ENCODE data around the gene APOBEC3C. TPM values are rescaled to one million over a fixed set of nuclear protein-coding genes. Genes with fewer than 3 reads are reported as not detected.
"Not testable (repeated sequence)": the region's sequence is repeated elsewhere in the genome, so short reads cannot be mapped to it uniquely, and the experiment has no call there.

APOBEC3C gene
- total RNA-seq, 1 donor from 2014 or later, result 25.3 TPM

DNA sequence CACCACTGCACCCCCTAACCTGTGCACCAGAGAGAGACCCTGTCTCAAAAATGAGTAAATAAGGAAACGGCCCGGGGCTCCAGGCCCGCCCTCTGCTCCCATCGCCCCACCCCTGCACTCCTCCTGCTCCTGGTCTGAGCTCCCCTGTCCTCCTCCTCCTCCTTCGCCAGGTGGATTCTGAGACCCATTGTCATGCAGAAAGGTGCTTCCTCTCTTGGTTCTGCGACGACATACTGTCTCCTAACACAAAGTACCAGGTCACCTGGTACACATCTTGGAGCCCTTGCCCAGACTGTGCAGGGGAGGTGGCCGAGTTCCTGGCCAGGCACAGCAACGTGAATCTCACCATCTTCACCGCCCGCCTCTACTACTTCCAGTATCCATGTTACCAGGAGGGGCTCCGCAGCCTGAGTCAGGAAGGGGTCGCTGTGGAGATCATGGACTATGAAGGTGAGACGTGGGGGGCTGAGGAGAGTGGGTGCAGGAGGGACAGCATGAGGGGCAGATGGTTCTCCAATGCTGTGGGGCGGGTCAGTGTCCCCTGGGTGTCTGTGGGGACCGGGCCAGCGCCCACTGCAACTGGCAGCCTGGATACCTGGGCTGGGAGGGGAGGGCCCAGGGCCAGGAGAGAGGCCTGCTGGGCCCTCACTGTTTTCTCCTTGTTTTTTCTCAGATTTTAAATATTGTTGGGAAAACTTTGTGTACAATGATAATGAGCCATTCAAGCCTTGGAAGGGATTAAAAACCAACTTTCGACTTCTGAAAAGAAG is 3.7 kb downstream of the APOBEC3C start:
- no peak for ATAC-seq
- no peak overlapping the region for H3K27ac ChIP-seq

DNA sequence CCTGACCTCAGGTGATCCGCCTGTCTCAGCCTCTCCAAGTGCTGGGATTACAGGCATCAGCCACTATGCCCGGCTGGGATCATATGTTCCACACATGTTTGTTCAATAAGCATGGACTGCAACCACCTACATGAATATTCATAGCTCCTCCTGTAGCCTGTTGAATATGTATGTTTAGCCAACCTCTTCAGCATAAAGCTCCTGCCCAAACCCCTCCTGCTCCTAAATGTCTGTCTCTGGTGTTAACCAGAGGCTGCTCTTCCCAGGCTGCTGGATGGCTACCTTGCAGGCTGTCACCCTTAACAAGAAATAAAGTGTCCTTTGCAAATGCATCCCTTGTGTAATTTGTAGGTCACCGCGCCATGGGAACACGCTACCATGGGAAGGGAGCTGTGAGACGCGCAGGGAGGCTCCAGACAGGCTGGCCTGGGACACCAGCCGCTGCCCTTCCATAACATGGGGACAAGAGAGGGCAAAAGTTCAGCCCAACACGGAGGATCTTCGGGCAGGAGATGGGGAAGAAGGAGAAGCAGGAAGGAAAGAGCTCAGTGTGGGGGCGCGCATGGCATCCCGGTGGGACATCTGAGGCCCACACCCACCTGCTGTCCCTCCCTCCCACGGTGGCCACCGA is 6.1 kb downstream of the APOBEC3C start:
- DNase-seq; H3K27me3 ChIP-seq; intact Hi-C loops (cut with DNase I); H3K4me1 ChIP-seq; H3K9me3 ChIP-seq; H3K36me3 ChIP-seq: not testable (repeated sequence)
- peak overlapping the region; percentile 42 for H3K27ac ChIP-seq
- ATAC-seq, result peak; percentile 2
- H3K4me3 ChIP-seq, result peak overlapping the region; percentile 60

More for the DNA sequence above, 3.7 kb downstream of the APOBEC3C start:
- H3K4me3 ChIP-seq, result no peak overlapping the region
- TF ChIP-seq, protein P1, sequence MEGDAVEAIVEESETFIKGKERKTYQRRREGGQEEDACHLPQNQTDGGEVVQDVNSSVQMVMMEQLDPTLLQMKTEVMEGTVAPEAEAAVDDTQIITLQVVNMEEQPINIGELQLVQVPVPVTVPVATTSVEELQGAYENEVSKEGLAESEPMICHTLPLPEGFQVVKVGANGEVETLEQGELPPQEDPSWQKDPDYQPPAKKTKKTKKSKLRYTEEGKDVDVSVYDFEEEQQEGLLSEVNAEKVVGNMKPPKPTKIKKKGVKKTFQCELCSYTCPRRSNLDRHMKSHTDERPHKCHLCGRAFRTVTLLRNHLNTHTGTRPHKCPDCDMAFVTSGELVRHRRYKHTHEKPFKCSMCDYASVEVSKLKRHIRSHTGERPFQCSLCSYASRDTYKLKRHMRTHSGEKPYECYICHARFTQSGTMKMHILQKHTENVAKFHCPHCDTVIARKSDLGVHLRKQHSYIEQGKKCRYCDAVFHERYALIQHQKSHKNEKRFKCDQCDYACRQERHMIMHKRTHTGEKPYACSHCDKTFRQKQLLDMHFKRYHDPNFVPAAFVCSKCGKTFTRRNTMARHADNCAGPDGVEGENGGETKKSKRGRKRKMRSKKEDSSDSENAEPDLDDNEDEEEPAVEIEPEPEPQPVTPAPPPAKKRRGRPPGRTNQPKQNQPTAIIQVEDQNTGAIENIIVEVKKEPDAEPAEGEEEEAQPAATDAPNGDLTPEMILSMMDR (IDR thresholded peaks at IDR 0.05), result no peak
- peaks cover 19% of the 10 kb centered on the region for H3K4me1 ChIP-seq
- no peaks in the 10 kb centered on the region for H3K27me3 ChIP-seq
- H3K36me3 ChIP-seq, result no peaks in the 10 kb centered on the region
- no peaks in the 10 kb centered on the region for H3K9me3 ChIP-seq
- intact Hi-C loops (cut with DNase I), result no loop called here
- no peak for DNase-seq

DNA sequence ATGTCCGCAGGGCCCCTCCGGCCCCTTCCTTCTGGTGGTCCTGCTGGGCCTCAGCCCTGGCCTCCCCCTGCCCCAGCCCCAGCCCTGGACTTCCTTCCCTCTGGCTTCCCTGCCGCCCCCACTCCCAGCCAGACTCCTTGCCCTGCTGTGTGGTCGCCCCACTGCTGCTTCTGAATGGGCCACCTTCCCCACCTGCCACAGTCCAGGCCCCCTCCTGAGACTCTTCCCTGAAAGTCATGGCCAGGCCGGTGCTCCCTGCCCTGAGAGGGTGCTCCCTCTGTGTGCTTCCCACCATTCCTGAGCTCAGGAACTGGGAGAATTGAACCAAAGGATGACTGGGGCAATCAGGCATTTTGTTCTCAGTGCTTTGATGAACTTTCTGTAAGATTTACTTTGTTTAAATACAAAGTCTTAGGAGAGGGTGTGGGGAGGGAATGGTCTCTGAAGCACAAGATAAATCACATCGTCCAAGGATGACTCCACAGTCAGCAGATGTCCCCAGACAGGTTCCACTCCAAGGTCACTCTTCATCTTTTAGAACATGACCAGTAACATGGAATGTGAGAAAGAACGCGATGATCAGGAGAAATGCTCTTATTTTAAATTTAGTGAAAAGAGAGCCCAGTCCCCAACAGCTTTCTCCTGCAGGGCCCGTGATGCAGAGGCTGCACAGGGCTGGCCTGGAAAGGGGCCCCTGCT is 7.6 kb downstream of the APOBEC3C start:
- Histone ChIP-seq H3K4me1 (peaks cover 5% of the 10 kb centered on the region), H3K9me3 (no peaks in the 10 kb centered on the region), H3K27me3 (no peaks in the 10 kb centered on the region), H3K27ac (peak overlapping the region; percentile 80), H3K36me3 (peaks cover 5% of the 10 kb centered on the region), H3K4me3 (peak overlapping the region; percentile 60)
- DNase-seq (no peak), ATAC-seq (peak; percentile 1)
- TF ChIP-seq, protein P1 (IDR thresholded peaks at IDR 0.05), result no peak
- intact Hi-C loops (cut with DNase I), result no loop called here

DNA sequence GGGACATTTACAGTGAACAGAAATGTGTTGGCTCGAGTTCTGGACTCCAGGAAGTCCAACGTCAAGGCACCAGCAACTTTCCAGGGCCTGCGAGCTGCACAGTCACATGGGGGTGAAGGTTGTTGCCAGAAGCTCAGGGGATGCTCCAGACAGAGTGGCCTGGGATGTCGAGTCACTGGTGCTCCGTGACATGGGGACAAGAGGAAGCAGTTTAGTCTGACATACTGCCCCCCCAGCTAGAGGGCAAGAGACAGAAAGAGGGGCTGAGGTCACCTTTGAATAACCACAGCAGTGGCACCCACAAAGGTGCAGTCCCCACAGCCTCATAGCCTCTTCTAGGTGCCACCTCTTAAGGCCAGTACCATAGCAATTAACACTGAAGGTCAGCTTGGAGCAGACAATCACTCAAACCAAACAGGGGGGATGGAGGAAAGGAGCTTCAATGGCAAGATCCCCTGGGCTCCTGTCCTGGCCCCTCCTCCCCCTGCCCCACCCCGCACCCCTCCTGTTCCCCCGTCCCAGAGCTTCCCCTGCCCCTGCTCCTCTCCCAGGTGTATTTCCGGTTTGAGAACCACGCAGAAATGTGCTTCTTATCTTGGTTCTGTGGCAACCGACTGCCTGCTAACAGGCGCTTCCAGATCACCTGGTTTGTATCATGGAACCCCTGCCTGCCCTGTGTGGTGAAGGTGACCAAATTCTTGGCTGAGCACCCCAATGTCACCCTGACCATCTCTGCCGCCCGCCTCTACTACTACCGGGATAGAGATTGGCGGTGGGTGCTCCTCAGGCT is 10.7 kb downstream of the APOBEC3C start:
- H3K4me3 ChIP-seq, result no peak overlapping the region
- no peaks in the 10 kb centered on the region for H3K27me3 ChIP-seq
- DNase-seq (no peak), ATAC-seq (no peak)
- intact Hi-C loops (cut with DNase I), result no loop called here
- no peak overlapping the region for H3K27ac ChIP-seq
- TF ChIP-seq, protein P1 (IDR thresholded peaks at IDR 0.05), result no peak
- peaks cover 5% of the 10 kb centered on the region for H3K36me3 ChIP-seq
- H3K4me1 ChIP-seq, result peaks cover 5% of the 10 kb centered on the region
- no peaks in the 10 kb centered on the region for H3K9me3 ChIP-seq

DNA sequence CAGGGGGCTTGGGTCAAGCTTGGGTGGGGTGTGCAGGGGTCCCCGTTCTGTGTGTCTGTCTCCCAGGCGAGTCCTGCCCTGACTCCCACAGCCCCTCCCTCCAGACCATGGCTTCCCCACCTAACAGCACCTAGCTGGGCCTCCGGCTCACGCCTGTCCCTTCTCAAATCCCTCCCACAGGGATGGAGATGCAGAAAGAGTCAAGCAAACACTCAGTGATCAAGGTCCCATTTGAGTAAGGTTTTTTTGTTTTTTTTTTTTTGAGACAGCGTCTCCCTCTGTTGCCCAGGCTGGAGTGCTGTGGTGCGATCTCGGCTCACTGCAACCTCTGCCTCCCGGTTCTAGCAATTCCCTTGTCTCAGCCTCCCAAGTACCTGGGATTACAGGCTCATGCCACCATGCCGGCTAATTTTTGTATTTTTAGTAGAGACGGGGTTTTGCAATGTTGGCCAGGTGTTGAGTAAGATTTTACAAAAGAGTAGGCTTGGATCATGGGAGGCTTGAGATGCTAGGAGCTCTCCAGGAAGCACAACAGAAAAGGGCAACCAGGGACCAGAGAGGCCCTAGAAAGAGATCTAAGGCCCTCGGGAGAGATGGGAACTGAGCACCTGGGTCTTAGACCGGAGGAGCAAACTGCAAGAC is 12.6 kb downstream of the APOBEC3C start:
- ATAC-seq (no peak), DNase-seq (no peak)
- Histone ChIP-seq H3K9me3 (no peaks in the 10 kb centered on the region), H3K27me3 (no peaks in the 10 kb centered on the region), H3K4me3 (no peak overlapping the region), H3K36me3 (peaks cover 5% of the 10 kb centered on the region), H3K27ac (no peak overlapping the region), H3K4me1 (peaks cover 5% of the 10 kb centered on the region)
- TF ChIP-seq, protein P1 (IDR thresholded peaks at IDR 0.05), result no peak
- intact Hi-C loops (cut with DNase I), result no loop called here

Measured in upper lobe of right lung (tissue), 1 donor.